HEK293 (cell line): Measurements from ENCODE around the gene TBK1.

Experiments
- CTCF ChIA-PET: fragments of 350-600 bp; formaldehyde crosslinking; extraction: SDS; loops from one replicate; lab custom pipeline; 2021; ENCODE audit warnings: antibody characterized with exemption; lab: Yijun Ruan, JAX
- POLR2A ChIA-PET: fragments of 300-600 bp; formaldehyde crosslinking; extraction: SDS; loops from one replicate; lab custom pipeline; 2020; ENCODE audit warnings: antibody characterized with exemption, inconsistent platforms; lab: Yijun Ruan, JAX
- H3K27ac ChIP-seq: fragments of 200-500 bp; sonication (Bioruptor generic); 2 replicates; pipeline ENCODE4 v1.5.1; 2014; ENCODE audit warnings: low read depth, low read length, control low read depth, inconsistent platforms; ENCODE audit errors: extremely low read depth
- H3K36me3 ChIP-seq, 2 experiments: fragments of 200-500 bp in 1 of 2; sonication (Bioruptor generic) in 1 of 2; 1 replicate in 1 of 2; 2 replicates in 1 of 2; pipeline ENCODE4 v1.5.1; 2014 to 2017; ENCODE audit warnings: inconsistent platforms in 2 of 2, low read length in 2 of 2; ENCODE audit not compliant: control insufficient read depth in 2 of 2, insufficient read depth in 1 of 2
- H3K4me1 ChIP-seq: fragments of 200-500 bp; sonication (Bioruptor generic); 2 replicates; pipeline ENCODE4 v1.5.1; 2014; ENCODE audit warnings: mild to moderate bottlenecking, low read length, inconsistent platforms; ENCODE audit not compliant: control insufficient read depth, insufficient read depth
- H3K4me3 ChIP-seq: 2 replicates; pipeline ENCODE4 v1.5.1; 2011; ENCODE audit warnings: low read depth, mild to moderate bottlenecking, control low read depth, low read length, moderate library complexity
- H3K9me3 ChIP-seq: fragments of 200-500 bp; sonication (Bioruptor generic); 2 replicates; pipeline ENCODE4 v1.5.1; 2014; ENCODE audit warnings: low read depth, low read length, inconsistent platforms; ENCODE audit not compliant: control insufficient read depth, insufficient read depth
- HOXA7 ChIP-seq: sonication (generic); formaldehyde crosslinking; IDR thresholded peaks from 2 replicates; pipeline ENCODE4 v1.8.1; 2022; ENCODE audit warnings: missing genetic modification reagents, borderline replicate concordance
- KLF9 ChIP-seq: fragments of 450-650 bp; formaldehyde crosslinking; IDR thresholded peaks from 2 replicates; pipeline ENCODE4 v1.5.1; 2016; ENCODE audit warnings: missing biosample characterization, missing genetic modification characterization, low read depth
- OSR2 ChIP-seq: fragments of 450-650 bp; formaldehyde crosslinking; IDR thresholded peaks from 2 replicates; pipeline ENCODE4 v1.5.1; 2016; ENCODE audit warnings: missing biosample characterization, missing genetic modification characterization
- ZFP41 ChIP-seq: fragments of 450-650 bp; formaldehyde crosslinking; IDR thresholded peaks from 2 replicates; pipeline ENCODE4 v1.5.1; 2016; ENCODE audit warnings: missing biosample characterization, missing genetic modification characterization, borderline replicate concordance
- ZNF146 ChIP-seq: fragments of 450-650 bp; formaldehyde crosslinking; IDR thresholded peaks from 2 replicates; pipeline ENCODE4 v1.5.1; 2016; ENCODE audit warnings: missing biosample characterization, missing genetic modification characterization
- ZNF157 ChIP-seq: fragments of 450-650 bp; formaldehyde crosslinking; IDR thresholded peaks from 2 replicates; pipeline ENCODE4 v1.5.1; 2016; ENCODE audit warnings: missing biosample characterization, missing genetic modification characterization
- ZNF19 ChIP-seq: fragments of 450-650 bp; formaldehyde crosslinking; IDR thresholded peaks from 2 replicates; pipeline ENCODE4; 2016; ENCODE audit warnings: missing biosample characterization, missing genetic modification characterization, low read depth
- ZNF274 ChIP-seq, 2 experiments: fragments of 200-500 bp in 1 of 2; fragments of 450-650 bp in 1 of 2; sonication (Bioruptor generic) in 1 of 2; formaldehyde crosslinking in 1 of 2; IDR thresholded peaks; 2 replicates each; pipeline versions ENCODE4 v1.5.1 to v1.6.1; 2014 to 2016; ENCODE audit warnings: borderline replicate concordance in 1 of 2, inconsistent platforms in 1 of 2, low read length in 1 of 2, missing biosample characterization in 1 of 2, missing genetic modification characterization in 1 of 2
- ZNF335 ChIP-seq: fragments of 450-650 bp; formaldehyde crosslinking; conservative IDR thresholded peaks from 2 replicates; pipeline ENCODE4 v1.5.1; 2016; ENCODE audit warnings: missing biosample characterization, missing genetic modification characterization
- ZNF341 ChIP-seq: fragments of 450-650 bp; formaldehyde crosslinking; IDR thresholded peaks from 2 replicates; pipeline ENCODE4; 2016; ENCODE audit warnings: low read depth, missing biosample characterization, missing genetic modification characterization
- ZNF350 ChIP-seq: fragments of 450-650 bp; formaldehyde crosslinking; IDR thresholded peaks from 2 replicates; pipeline ENCODE4 v1.5.0; 2017; ENCODE audit warnings: missing biosample characterization, mild to moderate bottlenecking, missing genetic modification characterization
- ZNF366 ChIP-seq: fragments of 450-650 bp; formaldehyde crosslinking; conservative IDR thresholded peaks from 2 replicates; pipeline ENCODE4 v1.5.1; 2016; ENCODE audit warnings: missing biosample characterization, missing genetic modification characterization
- ZNF426 ChIP-seq: fragments of 450-650 bp; formaldehyde crosslinking; IDR thresholded peaks from 2 replicates; pipeline ENCODE4 v1.5.1; 2017; ENCODE audit warnings: missing biosample characterization, missing genetic modification characterization, mild to moderate bottlenecking, inconsistent platforms, moderate library complexity
- ZNF501 ChIP-seq: fragments of 450-650 bp; formaldehyde crosslinking; IDR thresholded peaks from 2 replicates; pipeline ENCODE4 v1.5.1; 2016; ENCODE audit warnings: missing biosample characterization, missing genetic modification characterization
- ZNF529 ChIP-seq: fragments of 450-650 bp; formaldehyde crosslinking; IDR thresholded peaks from 2 replicates; pipeline ENCODE4 v1.5.1; 2017; ENCODE audit warnings: missing genetic modification characterization, missing biosample characterization; ENCODE audit not compliant: insufficient replicate concordance
- ZNF549 ChIP-seq: fragments of 450-650 bp; IDR thresholded peaks from 2 replicates; pipeline ENCODE4 v1.5.1; 2018; ENCODE audit warnings: missing biosample characterization, missing genetic modification characterization, mild to moderate bottlenecking, inconsistent platforms, moderate library complexity
- ZNF596 ChIP-seq: fragments of 450-650 bp; IDR thresholded peaks from 2 replicates; pipeline ENCODE4 v1.5.0; 2018; ENCODE audit warnings: missing biosample characterization, mild to moderate bottlenecking, missing genetic modification characterization, moderate library complexity
- ZNF785 ChIP-seq: fragments of 450-650 bp; formaldehyde crosslinking; IDR thresholded peaks from 2 replicates; pipeline ENCODE4 v1.5.1; 2016; ENCODE audit warnings: missing biosample characterization, missing genetic modification characterization
- TF ChIP-seq, protein P1 (sequence below): fragments of 450-650 bp; formaldehyde crosslinking; IDR thresholded peaks from 2 replicates; pipeline ENCODE4 v1.5.1; 2017; ENCODE audit warnings: missing biosample characterization, mild to moderate bottlenecking, missing genetic modification characterization, moderate library complexity
- TF ChIP-seq, protein P2 (sequence below): fragments of 450-650 bp; formaldehyde crosslinking; IDR thresholded peaks from 2 replicates; pipeline ENCODE4 v1.5.1; 2016; ENCODE audit warnings: missing biosample characterization, missing genetic modification characterization

TBK1 gene

GRCh38 chr12:64428956-64429355 is 23.0 kb upstream of the TBK1 start:
- H3K4me3 ChIP-seq, result no peak overlapping the region
- POLR2A ChIA-PET, result no interaction called here
- TF ChIP-seq ZNF785, result no peak
- TF ChIP-seq ZFP41, result no peak
- TF ChIP-seq ZNF426 (tag by site-specific recombination), result no peak
- TF ChIP-seq, protein P1, sequence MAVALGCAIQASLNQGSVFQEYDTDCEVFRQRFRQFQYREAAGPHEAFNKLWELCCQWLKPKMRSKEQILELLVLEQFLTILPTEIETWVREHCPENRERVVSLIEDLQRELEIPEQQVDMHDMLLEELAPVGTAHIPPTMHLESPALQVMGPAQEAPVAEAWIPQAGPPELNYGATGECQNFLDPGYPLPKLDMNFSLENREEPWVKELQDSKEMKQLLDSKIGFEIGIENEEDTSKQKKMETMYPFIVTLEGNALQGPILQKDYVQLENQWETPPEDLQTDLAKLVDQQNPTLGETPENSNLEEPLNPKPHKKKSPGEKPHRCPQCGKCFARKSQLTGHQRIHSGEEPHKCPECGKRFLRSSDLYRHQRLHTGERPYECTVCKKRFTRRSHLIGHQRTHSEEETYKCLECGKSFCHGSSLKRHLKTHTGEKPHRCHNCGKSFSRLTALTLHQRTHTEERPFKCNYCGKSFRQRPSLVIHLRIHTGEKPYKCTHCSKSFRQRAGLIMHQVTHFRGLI (tag by site-specific recombination), result no peak
- TF ChIP-seq ZNF549, result no peak
- TF ChIP-seq ZNF341 (tag by site-specific recombination), result no peak
- CTCF ChIA-PET, result no interaction called here
- H3K36me3 ChIP-seq, result peaks cover 82 to 98% of the 10 kb centered on the region in 2 experiments
- H3K27ac ChIP-seq, result no peak overlapping the region
- H3K9me3 ChIP-seq, result no peaks in the 10 kb centered on the region
- H3K4me1 ChIP-seq, result no peaks in the 10 kb centered on the region

GRCh38 chr12:64430886-64431285 is 21.0 kb upstream of the TBK1 start:
- Histone ChIP-seq H3K4me3 (no peak overlapping the region), H3K4me1 (no peaks in the 10 kb centered on the region), H3K27ac (no peak overlapping the region), H3K36me3 (peaks cover 88 to 96% of the 10 kb centered on the region in 2 experiments), H3K9me3 (no peaks in the 10 kb centered on the region)
- POLR2A ChIA-PET, result no interaction called here
- TF ChIP-seq ZNF335 (tag by site-specific recombination), result no peak
- no peak for TF ChIP-seq ZNF501
- TF ChIP-seq KLF9 (tag by site-specific recombination), result no peak
- TF ChIP-seq ZNF274 (IDR thresholded peaks at IDR 0.05; ENCODE audit: low read length), result no peak
- TF ChIP-seq ZNF274 (tag by site-specific recombination; IDR thresholded peaks at IDR 0.05; ENCODE audit: borderline replicate concordance), result no peak
- TF ChIP-seq ZNF157 (tag by site-specific recombination), result no peak
- TF ChIP-seq OSR2 (tag by site-specific recombination), result no peak
- no peak for TF ChIP-seq ZNF19 (tag by site-specific recombination)
- no peak for TF ChIP-seq ZNF350 (tag by site-specific recombination)
- TF ChIP-seq, protein P2, sequence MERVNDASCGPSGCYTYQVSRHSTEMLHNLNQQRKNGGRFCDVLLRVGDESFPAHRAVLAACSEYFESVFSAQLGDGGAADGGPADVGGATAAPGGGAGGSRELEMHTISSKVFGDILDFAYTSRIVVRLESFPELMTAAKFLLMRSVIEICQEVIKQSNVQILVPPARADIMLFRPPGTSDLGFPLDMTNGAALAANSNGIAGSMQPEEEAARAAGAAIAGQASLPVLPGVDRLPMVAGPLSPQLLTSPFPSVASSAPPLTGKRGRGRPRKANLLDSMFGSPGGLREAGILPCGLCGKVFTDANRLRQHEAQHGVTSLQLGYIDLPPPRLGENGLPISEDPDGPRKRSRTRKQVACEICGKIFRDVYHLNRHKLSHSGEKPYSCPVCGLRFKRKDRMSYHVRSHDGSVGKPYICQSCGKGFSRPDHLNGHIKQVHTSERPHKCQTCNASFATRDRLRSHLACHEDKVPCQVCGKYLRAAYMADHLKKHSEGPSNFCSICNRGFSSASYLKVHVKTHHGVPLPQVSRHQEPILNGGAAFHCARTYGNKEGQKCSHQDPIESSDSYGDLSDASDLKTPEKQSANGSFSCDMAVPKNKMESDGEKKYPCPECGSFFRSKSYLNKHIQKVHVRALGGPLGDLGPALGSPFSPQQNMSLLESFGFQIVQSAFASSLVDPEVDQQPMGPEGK, result no peak
- no peak for TF ChIP-seq ZNF146
- no peak for TF ChIP-seq ZNF529 (tag by site-specific recombination)
- TF ChIP-seq ZNF596 (tag by site-specific recombination), result no peak
- TF ChIP-seq ZNF366 (tag by site-specific recombination), result no peak
- TF ChIP-seq, protein P1 (tag by site-specific recombination), result no peak
- no peak for TF ChIP-seq HOXA7 (CRISPR knock-in tag)
- CTCF ChIA-PET, result interaction anchor here (1.0 kb wide), 1 partner anchor 13 kb away, joined by 3 read pairs; no protein-coding TSS in a partner anchor
